Measurements from ENCODE around the gene OR2L5. TPM values are rescaled to one million over a fixed set of nuclear protein-coding genes. Genes with fewer than 3 reads are reported as not detected.
A peak's percentile ranks its signal among the peaks of the same experiment; 100 is the strongest.

OR2L5 gene
- polyA plus RNA-seq, 2 of the 4 experiments (the other 2 are of a cell fraction): not detected

DNA sequence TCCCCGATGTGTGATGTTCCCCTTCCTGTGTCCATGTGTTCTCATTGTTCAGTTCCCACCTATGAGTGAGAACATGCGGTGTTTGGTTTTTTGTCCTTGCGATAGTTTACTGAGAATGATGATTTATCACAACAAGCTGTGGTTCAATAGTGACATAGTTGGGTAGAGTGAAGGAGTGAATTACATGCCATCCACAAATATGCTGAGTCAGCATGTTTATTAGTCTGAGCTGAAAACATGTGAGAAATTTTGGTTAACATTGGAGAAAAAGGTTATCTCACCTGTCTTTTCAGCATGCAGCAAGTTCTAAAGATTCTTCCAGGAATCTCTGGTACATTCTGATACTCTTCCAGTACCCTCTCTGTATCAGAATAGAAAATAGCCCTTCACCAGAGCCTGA lies 52.1 kb downstream of the OR2L5 start:
- DNase-seq (ENCODE audit: low read depth in 1 of 2, low spot score in 1 of 2) (no peak), FAIRE-seq (no peak), ATAC-seq (no peak)
- Histone ChIP-seq H3K9me3 (no peaks in the 10 kb centered on the region), H3K4me3 (no peak overlapping the region), H3K4me1 (no peaks in the 10 kb centered on the region), H3K4me2 (no peak overlapping the region), H3K27ac (no peak overlapping the region)
- no peak for TF ChIP-seq HOXB13 (CRISPR knock-in tag; IDR thresholded peaks at IDR 0.05; ENCODE audit: low read depth)
- TF ChIP-seq REST (IDR thresholded peaks at IDR 0.05): no peak
- TF ChIP-seq MAFK (IDR thresholded peaks at IDR 0.05; ENCODE audit: partially characterized antibody): peak; percentile 99
- no peak for TF ChIP-seq CBX2 (IDR thresholded peaks at IDR 0.05; ENCODE audit: borderline replicate concordance, low read depth)
- ChIA-PET CTCF (no interaction called here), POLR2A (no interaction called here)
- WGBS (ENCODE audit: missing lambda C conversion rate): 86% methylated on average over 2 of the region's 3 CpGs

Small RNA genes lying within 50 kb of the gene (small RNA-seq; reads per million reads assigned to genes)
- 0 reads per million in 6 experiments for gene RF00019

Other genes with a start within 250 kb of the OR2L5 start
- gene OR14A16, start 189.5 kb upstream of the OR2L5 start, polyA plus RNA-seq (2011; rRNA removed): not detected in 2 replicates
- gene OR14A16, start 189.5 kb upstream of the OR2L5 start, polyA plus RNA-seq (2017; fragmentation: RNase III; extraction: RNeasy Plus Mini Kit Qiagen cat#74134 plus additional on column Dnase treatment): not detected in 3 replicates
- not detected in 2 replicates for gene OR11L1, start 171.8 kb upstream of the OR2L5 start, polyA plus RNA-seq (2011; rRNA removed)
- not detected in 3 replicates for gene OR11L1, start 171.8 kb upstream of the OR2L5 start, polyA plus RNA-seq (2017; fragmentation: RNase III; extraction: RNeasy Plus Mini Kit Qiagen cat#74134 plus additional on column Dnase treatment)
- gene TRIM58, start 156.5 kb upstream of the OR2L5 start, polyA plus RNA-seq (2011; rRNA removed): not detected in 2 replicates
- gene TRIM58, start 156.5 kb upstream of the OR2L5 start, polyA plus RNA-seq (2017; fragmentation: RNase III; extraction: RNeasy Plus Mini Kit Qiagen cat#74134 plus additional on column Dnase treatment): not detected in 3 replicates
- not detected in 2 replicates for gene OR2W3, start 118.1 kb upstream of the OR2L5 start, polyA plus RNA-seq (2011; rRNA removed)
- gene OR2W3, start 118.1 kb upstream of the OR2L5 start, polyA plus RNA-seq (2017; fragmentation: RNase III; extraction: RNeasy Plus Mini Kit Qiagen cat#74134 plus additional on column Dnase treatment): not detected in 3 replicates
- gene OR2T8, start 93.4 kb upstream of the OR2L5 start, polyA plus RNA-seq (2011; rRNA removed): not detected in 2 replicates
- not detected in 3 replicates for gene OR2T8, start 93.4 kb upstream of the OR2L5 start, polyA plus RNA-seq (2017; fragmentation: RNase III; extraction: RNeasy Plus Mini Kit Qiagen cat#74134 plus additional on column Dnase treatment)
- gene OR2AJ1, start 88.8 kb upstream of the OR2L5 start, polyA plus RNA-seq (2011; rRNA removed): not detected in 2 replicates
- not detected in 3 replicates for gene OR2AJ1, start 88.8 kb upstream of the OR2L5 start, polyA plus RNA-seq (2017; fragmentation: RNase III; extraction: RNeasy Plus Mini Kit Qiagen cat#74134 plus additional on column Dnase treatment)
- not detected in 2 replicates for gene OR2L8, start 64.8 kb upstream of the OR2L5 start, polyA plus RNA-seq (2011; rRNA removed)
- not detected in 3 replicates for gene OR2L8, start 64.8 kb upstream of the OR2L5 start, polyA plus RNA-seq (2017; fragmentation: RNase III; extraction: RNeasy Plus Mini Kit Qiagen cat#74134 plus additional on column Dnase treatment)
- not detected in 2 replicates for gene OR2AK2, start 48.4 kb upstream of the OR2L5 start, polyA plus RNA-seq (2011; rRNA removed)
- not detected in 3 replicates for gene OR2AK2, start 48.4 kb upstream of the OR2L5 start, polyA plus RNA-seq (2017; fragmentation: RNase III; extraction: RNeasy Plus Mini Kit Qiagen cat#74134 plus additional on column Dnase treatment)
- gene OR2L2, start 16.4 kb downstream of the OR2L5 start, polyA plus RNA-seq (2011; rRNA removed): not detected in 2 replicates
- gene OR2L2, start 16.4 kb downstream of the OR2L5 start, polyA plus RNA-seq (2017; fragmentation: RNase III; extraction: RNeasy Plus Mini Kit Qiagen cat#74134 plus additional on column Dnase treatment): not detected in 3 replicates
- gene OR2L3, start 33.2 kb downstream of the OR2L5 start, polyA plus RNA-seq (2011; rRNA removed): not detected in 2 replicates
- gene OR2L3, start 33.2 kb downstream of the OR2L5 start, polyA plus RNA-seq (2017; fragmentation: RNase III; extraction: RNeasy Plus Mini Kit Qiagen cat#74134 plus additional on column Dnase treatment): not detected in 3 replicates
- gene OR2L13, start 81.5 kb downstream of the OR2L5 start, polyA plus RNA-seq (2011; rRNA removed): not detected in 2 replicates
- gene OR2L13, start 81.5 kb downstream of the OR2L5 start, polyA plus RNA-seq (2017; fragmentation: RNase III; extraction: RNeasy Plus Mini Kit Qiagen cat#74134 plus additional on column Dnase treatment): not detected in 3 replicates
- gene OR2M5, start 131.5 kb downstream of the OR2L5 start, polyA plus RNA-seq (2011; rRNA removed): not detected in 2 replicates
- gene OR2M5, start 131.5 kb downstream of the OR2L5 start, polyA plus RNA-seq (2017; fragmentation: RNase III; extraction: RNeasy Plus Mini Kit Qiagen cat#74134 plus additional on column Dnase treatment): not detected in 3 replicates
- gene OR2M2, start 161.2 kb downstream of the OR2L5 start, polyA plus RNA-seq (2011; rRNA removed): not detected in 2 replicates
- gene OR2M2, start 161.2 kb downstream of the OR2L5 start, polyA plus RNA-seq (2017; fragmentation: RNase III; extraction: RNeasy Plus Mini Kit Qiagen cat#74134 plus additional on column Dnase treatment): not detected in 3 replicates
- not detected in 2 replicates for gene OR2M3, start 183.6 kb downstream of the OR2L5 start, polyA plus RNA-seq (2011; rRNA removed)
- not detected in 3 replicates for gene OR2M3, start 183.6 kb downstream of the OR2L5 start, polyA plus RNA-seq (2017; fragmentation: RNase III; extraction: RNeasy Plus Mini Kit Qiagen cat#74134 plus additional on column Dnase treatment)
- gene OR2M4, start 217.8 kb downstream of the OR2L5 start, polyA plus RNA-seq (2011; rRNA removed): not detected in 2 replicates
- gene OR2M4, start 217.8 kb downstream of the OR2L5 start, polyA plus RNA-seq (2017; fragmentation: RNase III; extraction: RNeasy Plus Mini Kit Qiagen cat#74134 plus additional on column Dnase treatment): not detected in 3 replicates